T-helper 1 cell treated with Interleukin-12 subunit alpha and Interleukin-12 subunit beta and Interleukin-4 antibody, amounts not matched to agents 30 ng/mL and 1 ng/mL, for 36 hours (primary cell): ENCODE measurements around the gene RFPL4A. TPM values are rescaled to one million over a fixed set of nuclear protein-coding genes. Genes with fewer than 3 reads are reported as not detected.
"Not testable (repeated sequence)": the region's sequence is repeated elsewhere in the genome, so short reads cannot be mapped to it uniquely, and the experiment has no call there.

ENCODE experiments used
- intact Hi-C: fragments of 100-400 bp; cut with micrococcal nuclease; formaldehyde crosslinking; loops from one replicate; pipeline ENCODE4 v1.15.1; 2024
- total RNA-seq: library from RNA; stranded (reverse); gene quantifications from 2 replicates; pipeline ENCODE4 v1.2.3, GENCODE V29; 2022

The RFPL4A gene
- not detected in 2 replicates for total RNA-seq

DNA sequence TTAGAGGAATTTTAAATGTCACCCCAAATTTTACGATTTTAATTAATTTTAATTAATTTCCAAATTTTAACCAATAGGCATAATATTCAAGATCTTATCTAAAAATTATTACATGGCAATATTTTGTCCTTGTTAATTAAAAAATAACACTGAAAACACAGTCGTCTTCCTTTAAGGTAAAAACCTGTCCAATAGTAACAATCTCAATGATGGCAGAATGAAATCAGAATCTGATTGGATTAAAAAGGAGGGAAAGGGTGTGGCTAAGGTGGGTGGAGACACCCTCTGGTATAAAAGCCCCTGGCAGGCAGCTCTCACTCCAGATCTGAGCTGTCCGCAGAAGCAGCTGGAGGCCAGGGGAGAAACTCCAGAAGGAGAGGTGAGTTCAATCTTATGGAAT, at the start of gene RFPL4A:
RFPL4A (plus strand) TSS at position 301 of the 400 bp plus-strand sequence. CDS start 2,704 bp downstream, outside the sequence.
- intact Hi-C loops = not testable (repeated sequence)

DNA sequence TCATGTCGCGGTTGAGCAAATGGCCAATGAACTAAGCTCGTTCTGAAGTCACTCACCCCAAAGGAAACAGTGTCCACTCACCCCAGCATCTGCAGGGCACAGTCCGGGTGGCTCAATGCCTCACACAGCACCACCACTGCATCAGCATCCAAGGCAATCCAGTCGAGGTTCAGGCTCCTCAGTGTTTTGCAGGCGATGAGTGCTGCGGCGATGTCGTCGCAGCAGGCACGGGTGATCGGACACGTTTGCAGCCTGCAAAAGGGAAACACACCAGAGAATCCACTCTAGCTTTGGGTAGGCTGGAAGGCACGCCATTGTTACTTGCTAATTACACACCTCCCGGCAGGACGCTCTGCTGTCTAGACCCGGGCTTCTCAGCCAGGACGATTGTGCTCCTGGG, 47.2 kb upstream of the RFPL4A start:
- intact Hi-C loops = no loop called here

DNA sequence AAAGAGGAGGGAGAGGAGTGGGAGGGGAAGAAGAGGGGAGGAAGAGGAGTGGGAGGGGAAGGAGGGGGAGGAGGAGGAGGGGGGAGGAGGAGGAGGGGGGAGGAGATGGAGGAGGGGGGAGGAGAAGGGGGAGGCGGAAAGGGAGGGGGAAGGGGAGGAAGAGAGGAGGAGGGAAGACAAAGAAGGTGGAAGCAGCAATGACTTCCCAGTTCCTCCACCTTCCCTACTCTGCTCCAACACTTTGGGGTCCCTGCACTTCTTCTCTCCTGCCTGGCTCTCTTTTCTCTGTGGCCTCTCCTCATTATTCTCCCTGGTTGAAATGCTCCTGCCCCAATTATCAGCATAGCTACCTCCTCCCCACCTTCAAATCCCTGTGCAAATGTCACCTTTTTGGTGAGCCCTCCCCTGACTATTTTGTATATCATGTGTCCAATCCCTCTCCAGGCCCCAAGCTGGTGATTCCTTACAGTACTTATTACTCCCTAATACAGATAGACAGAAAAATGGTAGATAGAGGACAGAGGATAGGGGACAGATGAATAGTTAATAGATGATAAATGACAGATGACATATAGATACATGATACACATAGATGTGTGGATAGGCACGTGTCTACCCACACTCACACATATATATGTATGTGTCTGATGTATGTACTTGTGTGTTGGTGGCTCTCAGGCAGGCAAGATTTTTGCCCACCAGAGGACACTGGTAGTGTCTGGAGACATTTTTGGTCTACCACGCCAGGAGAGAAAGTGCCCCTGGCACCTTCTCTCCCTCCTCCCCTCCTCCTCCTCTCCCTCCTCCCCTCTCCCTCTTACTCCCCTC, 45.9 kb upstream of the RFPL4A start:
- intact Hi-C loops = no loop called here

DNA sequence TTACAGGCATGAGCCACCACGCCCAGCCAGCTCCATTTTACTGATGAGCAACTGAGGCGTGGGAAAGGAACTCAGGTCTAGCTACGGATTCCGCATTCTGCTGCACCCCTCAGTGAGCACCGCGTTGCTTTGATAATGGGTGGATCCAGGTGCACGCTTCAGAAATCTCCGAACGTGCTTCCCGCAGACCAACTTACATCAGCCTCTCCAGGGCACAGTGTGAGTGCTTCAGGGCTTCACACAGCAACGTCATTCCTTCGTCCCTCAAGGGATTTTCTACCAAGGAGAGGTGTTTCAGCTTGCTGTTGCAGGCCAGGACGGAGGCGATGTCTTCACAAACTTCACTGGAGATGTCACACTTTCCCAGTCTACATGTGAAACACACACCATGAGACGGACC, 42.4 kb upstream of the RFPL4A start:
- intact Hi-C loops = no loop called here

DNA sequence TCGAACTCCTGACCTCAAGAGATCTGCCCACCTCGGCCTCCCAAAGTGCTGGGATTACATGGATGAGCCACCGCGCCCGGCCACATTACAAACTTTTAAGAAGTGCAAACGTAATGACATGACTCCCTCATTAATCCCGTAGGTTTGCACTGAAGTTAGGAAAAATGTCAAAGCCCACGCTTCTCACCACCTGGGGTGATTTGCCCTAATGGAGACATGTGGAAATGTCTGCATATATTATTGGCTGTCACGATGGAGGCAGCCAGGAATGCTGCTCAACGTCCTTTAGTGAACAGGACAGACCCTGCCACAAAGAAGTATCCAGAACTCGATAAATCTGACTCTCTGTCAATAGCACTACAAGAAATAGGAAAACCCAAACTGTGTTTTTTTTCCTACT, 41.6 kb upstream of the RFPL4A start:
- intact Hi-C loops = no loop called here

DNA sequence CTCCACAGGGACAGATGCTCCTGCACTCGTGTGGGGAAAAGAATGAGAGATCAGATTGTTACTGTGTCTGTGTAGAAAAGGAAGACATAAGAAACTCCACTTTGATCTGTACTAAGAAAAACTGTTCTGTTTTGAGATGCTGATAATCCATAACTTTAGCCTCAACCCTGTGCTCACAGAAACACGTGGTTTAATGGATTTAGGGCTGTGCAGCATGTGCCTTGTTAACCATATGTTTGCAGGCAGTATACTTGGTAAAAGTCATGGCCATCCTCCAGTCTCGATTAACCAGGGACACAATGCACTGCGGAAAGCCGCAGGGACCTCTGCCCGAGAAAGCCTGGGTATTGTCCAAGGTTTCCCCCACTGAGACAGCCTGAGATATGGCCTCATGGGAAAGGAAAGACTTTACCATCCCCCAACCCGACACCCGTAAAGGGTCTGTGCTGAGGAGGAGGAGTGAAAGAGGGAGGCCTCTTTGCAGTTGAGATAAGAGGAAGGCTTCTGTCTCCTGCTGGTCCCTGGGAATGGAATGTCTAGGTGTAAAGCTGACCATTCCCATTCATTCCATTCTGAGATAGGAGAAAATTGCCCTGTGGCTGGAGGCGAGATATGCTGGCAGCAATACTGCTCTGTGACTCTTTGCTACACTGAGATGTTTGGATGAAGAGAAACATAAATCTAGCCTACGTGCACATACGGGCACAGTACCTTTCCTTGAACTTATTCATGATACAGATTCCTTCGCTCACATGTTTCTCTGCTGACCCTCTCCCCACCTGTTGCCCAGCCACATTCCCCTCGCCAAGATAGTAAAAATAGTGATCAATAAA, 40.8 kb upstream of the RFPL4A start:
- intact Hi-C loops = not testable (repeated sequence)

GRCh38 chr19:55720214-55720746, 38.6 kb upstream of the RFPL4A start:
- intact Hi-C loops = no loop called here

GRCh38 chr19:55720801-55721200, 38.1 kb upstream of the RFPL4A start:
- intact Hi-C loops = no loop called here

DNA sequence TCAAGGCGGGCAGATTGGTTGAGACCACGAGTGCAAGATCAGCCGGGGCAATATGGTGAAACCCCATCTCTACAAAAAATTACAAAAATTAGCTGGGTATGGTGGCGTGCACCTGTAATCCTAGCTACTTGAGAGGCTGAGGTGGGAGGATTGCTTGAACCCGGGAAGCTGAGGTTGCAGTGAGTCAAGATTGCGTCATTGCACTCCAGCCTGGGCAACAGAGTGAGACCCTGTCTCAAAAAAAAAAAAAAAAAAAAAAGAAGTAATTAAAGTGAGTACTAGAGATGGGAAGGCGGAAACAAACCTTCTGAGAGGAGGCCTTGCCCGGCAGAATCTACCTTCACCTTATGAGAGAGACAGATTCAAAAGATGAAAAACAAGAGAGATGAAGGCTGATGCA, 35.4 kb upstream of the RFPL4A start:
- intact Hi-C loops = no loop called here

- intact Hi-C loops = not testable (repeated sequence)
Observed at GRCh38 chr19:55730378-55730777, 28.5 kb upstream of the RFPL4A start.

GRCh38 chr19:55738302-55738701, 20.6 kb upstream of the RFPL4A start, which contains the start of gene NLRP9:
NLRP9 (minus strand) TSS chr19:55738402; CDS start chr19:55738374, 28 bp downstream.
- intact Hi-C loops = no loop called here

DNA sequence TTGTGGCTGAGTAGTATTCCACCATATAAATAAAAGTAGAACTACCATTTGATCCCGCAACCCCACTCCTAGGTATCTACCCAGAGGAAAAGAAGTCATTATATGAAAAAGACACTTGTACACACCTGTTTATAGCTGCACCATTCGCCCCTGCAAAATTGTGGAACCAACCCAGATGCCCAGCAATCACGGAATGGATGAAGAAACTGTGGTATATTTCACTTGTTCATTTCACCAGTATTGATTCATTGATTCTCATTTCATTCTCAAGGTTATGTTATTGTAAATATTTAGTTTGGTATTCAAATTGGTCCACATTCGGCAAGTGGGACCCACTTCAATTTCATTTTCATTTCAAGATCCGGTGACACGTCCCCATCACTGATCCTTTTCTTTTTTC, 8.2 kb upstream of the RFPL4A start:
- intact Hi-C loops = no loop called here

- intact Hi-C loops = no loop called here
Observed at GRCh38 chr19:55753401-55753800, 5.5 kb upstream of the RFPL4A start.

GRCh38 chr19:55756808-55757207, 2.1 kb upstream of the RFPL4A start:
- intact Hi-C loops = not testable (repeated sequence)

DNA sequence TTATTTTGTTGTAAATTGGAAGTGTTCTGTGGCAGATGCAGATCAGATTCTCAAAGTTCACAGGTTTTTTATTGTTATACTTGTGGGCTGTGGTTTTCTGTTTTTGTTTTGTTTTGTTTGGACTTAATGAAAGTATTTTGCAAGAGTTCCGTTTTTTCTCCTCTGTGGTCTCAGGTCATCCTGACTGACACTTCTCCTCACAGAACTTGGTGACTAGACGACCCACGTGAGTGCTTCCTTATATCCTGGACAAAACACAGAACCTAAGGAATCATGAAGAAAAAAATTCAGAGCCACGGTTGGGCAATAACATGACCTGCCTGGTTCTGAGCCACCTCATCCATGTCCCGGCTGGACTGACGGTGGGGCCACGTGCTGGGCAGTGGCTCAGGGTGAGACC, 7.6 kb downstream of the RFPL4A start:
- intact Hi-C loops = no loop called here

- intact Hi-C loops = not testable (repeated sequence)
Observed at GRCh38 chr19:55768818-55769217, 9.9 kb downstream of the RFPL4A start, which contains the start of gene RFPL4AL1. RFPL4AL1 (plus strand) TSS chr19:55769118; CDS start chr19:55771805, 2,687 bp downstream.

- intact Hi-C loops = not testable (repeated sequence)
Observed at GRCh38 chr19:55769632-55770031, 10.7 kb downstream of the RFPL4A start.

- intact Hi-C loops = no loop called here
Observed at GRCh38 chr19:55777528-55777927, 18.6 kb downstream of the RFPL4A start.

DNA sequence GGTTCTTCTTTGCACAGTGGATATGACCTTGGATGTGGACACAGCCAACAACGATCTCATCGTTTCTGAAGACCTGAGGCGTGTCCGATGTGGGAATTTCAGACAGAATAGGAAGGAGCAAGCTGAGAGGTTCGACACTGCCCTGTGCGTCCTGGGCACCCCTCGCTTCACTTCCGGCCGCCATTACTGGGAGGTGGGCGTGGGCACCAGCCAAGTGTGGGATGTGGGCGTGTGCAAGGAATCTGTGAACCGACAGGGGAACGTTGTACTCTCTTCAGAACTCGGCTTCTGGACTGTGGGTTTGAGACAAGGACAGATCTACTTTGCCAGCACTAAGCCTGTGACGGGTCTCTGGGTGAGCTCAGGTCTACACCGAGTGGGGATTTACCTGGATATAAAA, 19.4 kb downstream of the RFPL4A start:
- intact Hi-C loops = no loop called here

- intact Hi-C loops = no loop called here
Observed at GRCh38 chr19:55781112-55781511, 22.2 kb downstream of the RFPL4A start.

DNA sequence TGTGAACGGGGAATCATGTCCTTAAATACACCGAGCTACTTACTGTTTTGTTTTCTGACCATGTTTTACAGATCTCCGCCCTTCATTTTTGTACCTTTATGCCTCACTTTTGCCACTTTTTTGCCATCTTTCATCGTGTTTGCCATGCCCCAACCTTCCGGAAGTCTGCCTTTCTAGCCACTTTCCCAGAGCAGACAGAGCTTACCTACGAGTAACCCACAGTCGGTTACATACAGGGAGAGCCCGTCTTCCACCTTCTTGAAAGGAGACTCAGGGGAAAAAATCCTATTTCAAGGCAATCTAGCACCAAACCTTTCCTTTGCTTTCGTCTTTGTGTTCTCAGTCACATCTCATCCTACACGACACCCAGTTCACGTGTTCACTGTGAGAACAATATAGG, 36.1 kb downstream of the RFPL4A start:
- intact Hi-C loops = no loop called here

GRCh38 chr19:55801416-55801815, 42.5 kb downstream of the RFPL4A start:
- intact Hi-C loops = no loop called here
